ENCODE data around the gene VSX1.
A peak's percentile ranks its signal among the peaks of the same experiment; 100 is the strongest.

VSX1 gene

GRCh38 chr20:25125636-25126035 lies 43.7 kb upstream of the VSX1 start (continued):
- no peak for TF ChIP-seq HOXC10 (CRISPR knock-in tag; IDR thresholded peaks at IDR 0.05)

- Histone ChIP-seq H3K9me3 (ENCODE audit: control insufficient read depth, insufficient read depth, low read depth, low read length) (no peaks in the 10 kb centered on the region), H3K36me3 (ENCODE audit: control insufficient read depth in 2 of 2, insufficient read depth in 1 of 2, low read length in 2 of 2) (no peaks in the 10 kb centered on the region), H3K4me3 (ENCODE audit: low read depth, low read length) (no peak overlapping the region), H3K4me1 (ENCODE audit: control insufficient read depth, insufficient read depth, low read length) (no peaks in the 10 kb centered on the region), H3K27ac (ENCODE audit: extremely low read depth, low read depth, low read length) (no peak overlapping the region)
- TF ChIP-seq ZNF670 (tag by site-specific recombination; IDR thresholded peaks at IDR 0.05; ENCODE audit: low read depth): no peak
- TF ChIP-seq ATF2 (tag by site-specific recombination; IDR thresholded peaks at IDR 0.05; ENCODE audit: low read depth): peak; percentile 61
- TF ChIP-seq ZNF549 (tag by site-specific recombination; IDR thresholded peaks at IDR 0.05): no peak
- ChIA-PET POLR2A (no interaction called here), CTCF (interaction anchor here (0.6 kb wide), 1 partner anchor 57 kb away, joined by 3 read pairs; no protein-coding TSS in a partner anchor)
These were observed 39.0 kb upstream of the VSX1 start for GRCh38 chr20:25120920-25121319.

- ChIA-PET POLR2A (no interaction called here), CTCF (no interaction called here)
- Histone ChIP-seq H3K4me3 (ENCODE audit: low read depth, low read length) (no peak overlapping the region), H3K9me3 (ENCODE audit: control insufficient read depth, insufficient read depth, low read depth, low read length) (no peaks in the 10 kb centered on the region), H3K4me1 (ENCODE audit: control insufficient read depth, insufficient read depth, low read length) (no peaks in the 10 kb centered on the region), H3K36me3 (ENCODE audit: control insufficient read depth in 2 of 2, insufficient read depth in 1 of 2, low read length in 2 of 2) (no peaks in the 10 kb centered on the region), H3K27ac (ENCODE audit: extremely low read depth, low read depth, low read length) (no peak overlapping the region)
- TF ChIP-seq ZNF658 (tag by site-specific recombination; IDR thresholded peaks at IDR 0.05) (no peak), ZNF292 (tag by site-specific recombination; IDR thresholded peaks at IDR 0.05; ENCODE audit: borderline replicate concordance, low read depth) (no peak), ZNF621 (tag by site-specific recombination; IDR thresholded peaks at IDR 0.05) (no peak), ZNF416 (tag by site-specific recombination; IDR thresholded peaks at IDR 0.05) (no peak), KLF7 (tag by site-specific recombination; IDR thresholded peaks at IDR 0.05; ENCODE audit: borderline replicate concordance) (no peak), ZNF514 (tag by site-specific recombination; IDR thresholded peaks at IDR 0.05) (no peak), ZNF175 (tag by site-specific recombination; IDR thresholded peaks at IDR 0.05) (no peak), ZNF560 (tag by site-specific recombination; IDR thresholded peaks at IDR 0.05; ENCODE audit: borderline replicate concordance) (no peak), BCL11A (tag by site-specific recombination; IDR thresholded peaks at IDR 0.05; ENCODE audit: low read depth) (no peak), ZNF677 (tag by site-specific recombination; IDR thresholded peaks at IDR 0.05) (no peak), ZNF248 (tag by site-specific recombination; IDR thresholded peaks at IDR 0.05) (no peak), ZNF548 (tag by site-specific recombination; IDR thresholded peaks at IDR 0.05) (no peak), TCF7L2 (IDR thresholded peaks at IDR 0.05; ENCODE audit: borderline replicate concordance, low read depth, low read length) (no peak), ZNF670 (tag by site-specific recombination; IDR thresholded peaks at IDR 0.05; ENCODE audit: low read depth) (no peak), ZNF449 (tag by site-specific recombination; IDR thresholded peaks at IDR 0.05) (no peak)
These were observed 38.5 kb upstream of the VSX1 start for GRCh38 chr20:25120457-25120856.

- H3K27ac ChIP-seq (ENCODE audit: extremely low read depth, low read depth, low read length): no peak overlapping the region
- no peak overlapping the region for H3K4me3 ChIP-seq (ENCODE audit: low read depth, low read length)
- H3K9me3 ChIP-seq (ENCODE audit: control insufficient read depth, insufficient read depth, low read depth, low read length): no peaks in the 10 kb centered on the region
- peak; percentile 84 for TF ChIP-seq ZBTB26 (tag by site-specific recombination; optimal IDR thresholded peaks at IDR 0.05)
- TF ChIP-seq ZNF660 (tag by site-specific recombination; IDR thresholded peaks at IDR 0.05): no peak
- TF ChIP-seq PRDM1 (tag by site-specific recombination; IDR thresholded peaks at IDR 0.05): peak; percentile 88
- peak; percentile 100 for TF ChIP-seq ZSCAN4 (tag by site-specific recombination; IDR thresholded peaks at IDR 0.05)
- no peaks in the 10 kb centered on the region for H3K36me3 ChIP-seq (ENCODE audit: control insufficient read depth in 2 of 2, insufficient read depth in 1 of 2, low read length in 2 of 2)
- ChIA-PET POLR2A (no interaction called here), CTCF (no interaction called here)
- H3K4me1 ChIP-seq (ENCODE audit: control insufficient read depth, insufficient read depth, low read length): no peaks in the 10 kb centered on the region
These were observed 36.6 kb upstream of the VSX1 start for GRCh38 chr20:25118529-25118928.

All from HEK293 (cell line).